ENCODE results near the gene TRIM66.

Gene TRIM66

DNA sequence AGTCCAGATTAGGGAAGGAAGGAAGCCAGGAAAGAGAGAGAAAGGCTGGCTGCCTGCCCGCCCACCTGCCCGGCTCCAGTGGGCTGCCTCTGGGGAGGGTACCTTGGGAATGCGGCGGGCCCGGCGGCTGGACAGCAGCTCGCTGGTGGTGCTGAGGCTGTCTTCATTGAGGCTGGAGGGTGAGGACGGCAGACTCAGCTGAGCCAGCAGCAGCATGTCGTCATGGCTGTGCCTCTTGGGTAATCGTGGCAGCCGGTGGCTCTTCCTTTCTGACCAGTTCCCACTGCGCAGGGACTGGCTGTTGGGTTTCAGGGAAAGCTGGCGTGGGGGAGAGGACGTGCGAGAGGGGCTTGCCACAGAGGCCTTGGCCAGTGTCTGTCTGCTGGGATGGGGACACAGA lies 33.0 kb upstream of the TRIM66 start:
- DNase-seq (ENCODE audit: low read depth) = no peak

DNA sequence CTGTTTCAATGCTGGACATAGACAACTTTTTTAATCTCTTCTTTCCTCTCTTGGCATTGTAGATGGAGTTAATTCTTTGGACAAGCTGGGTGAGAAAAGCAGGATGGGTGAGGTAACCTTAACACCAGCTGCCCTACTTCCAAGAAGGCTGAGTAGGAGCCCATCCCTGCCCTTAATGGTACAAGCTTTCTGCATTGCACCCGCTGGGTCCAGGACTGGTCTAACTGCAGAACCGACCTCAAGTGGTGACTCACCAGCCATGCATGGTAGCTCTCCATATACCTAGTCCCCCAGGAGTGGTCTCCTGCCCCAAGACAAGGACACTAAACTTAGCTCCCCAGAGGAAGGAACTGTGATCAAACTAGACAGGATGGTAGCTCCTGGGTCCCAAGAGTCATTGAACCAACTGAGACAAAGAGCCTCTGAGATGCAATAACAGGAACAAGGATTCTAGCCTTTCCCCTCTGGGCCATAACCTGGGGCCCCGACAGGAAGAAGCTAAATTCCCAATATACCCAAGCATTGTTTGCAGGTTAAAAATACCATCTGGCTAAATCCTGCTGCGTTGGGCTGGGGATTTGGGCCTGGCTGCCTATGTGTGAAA lies 32.3 kb upstream of the TRIM66 start:
- DNase-seq (ENCODE audit: low read depth) = no peak

DNA sequence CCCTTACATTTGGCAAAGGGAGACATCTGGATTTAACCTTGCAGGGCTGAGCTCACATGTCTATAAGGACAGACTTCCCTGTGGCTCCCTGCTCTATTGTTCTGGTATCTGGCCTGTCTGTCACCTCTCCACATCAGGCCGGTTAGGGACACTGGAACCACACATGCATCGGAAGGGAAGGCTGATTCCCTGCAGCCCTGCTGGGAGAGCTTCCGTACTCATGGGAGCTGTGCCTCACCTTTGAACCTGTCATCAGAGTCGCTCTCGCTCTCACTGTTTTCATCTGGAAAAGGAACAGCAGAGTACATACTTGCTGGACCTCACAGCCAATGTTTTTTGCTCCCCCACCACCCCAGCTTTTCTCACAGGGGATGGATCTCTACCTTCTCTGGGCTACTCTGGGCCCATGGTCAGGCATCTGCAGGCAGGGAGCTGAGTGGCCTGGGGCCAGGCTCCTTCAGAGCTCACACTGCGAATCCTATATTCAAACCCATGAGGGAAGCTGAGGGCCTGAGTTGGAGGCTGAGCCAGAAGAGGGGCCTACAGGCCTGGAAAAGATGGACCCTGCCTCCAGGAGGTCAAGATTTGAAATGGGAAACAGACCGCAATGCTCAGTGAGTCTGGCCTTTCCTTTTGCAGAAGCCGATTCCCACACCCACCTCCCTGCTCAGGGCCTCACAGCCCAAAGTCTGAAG lies 31.4 kb upstream of the TRIM66 start:
- no peak for DNase-seq (ENCODE audit: low read depth)

DNA sequence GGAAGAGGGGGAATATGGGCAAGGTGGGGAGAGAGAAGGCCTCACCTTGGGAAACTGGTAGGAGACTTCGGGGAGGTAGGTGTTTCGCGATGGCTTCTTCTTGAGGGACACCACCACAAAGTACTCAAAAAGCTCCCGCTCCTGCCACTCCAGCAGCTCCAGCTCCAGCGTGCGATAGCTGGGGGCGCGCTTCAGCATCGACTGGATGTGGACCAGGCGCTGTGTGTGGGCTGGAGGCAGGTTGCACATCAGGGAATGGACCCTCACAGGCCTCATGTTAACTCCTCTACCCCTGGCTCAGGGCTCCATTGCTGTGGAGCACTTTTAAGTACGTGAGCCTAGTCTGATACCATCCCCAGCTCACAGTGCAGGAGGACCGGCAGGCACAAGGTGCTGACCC lies 30.0 kb upstream of the TRIM66 start:
- DNase-seq (ENCODE audit: low read depth) = no peak

DNA sequence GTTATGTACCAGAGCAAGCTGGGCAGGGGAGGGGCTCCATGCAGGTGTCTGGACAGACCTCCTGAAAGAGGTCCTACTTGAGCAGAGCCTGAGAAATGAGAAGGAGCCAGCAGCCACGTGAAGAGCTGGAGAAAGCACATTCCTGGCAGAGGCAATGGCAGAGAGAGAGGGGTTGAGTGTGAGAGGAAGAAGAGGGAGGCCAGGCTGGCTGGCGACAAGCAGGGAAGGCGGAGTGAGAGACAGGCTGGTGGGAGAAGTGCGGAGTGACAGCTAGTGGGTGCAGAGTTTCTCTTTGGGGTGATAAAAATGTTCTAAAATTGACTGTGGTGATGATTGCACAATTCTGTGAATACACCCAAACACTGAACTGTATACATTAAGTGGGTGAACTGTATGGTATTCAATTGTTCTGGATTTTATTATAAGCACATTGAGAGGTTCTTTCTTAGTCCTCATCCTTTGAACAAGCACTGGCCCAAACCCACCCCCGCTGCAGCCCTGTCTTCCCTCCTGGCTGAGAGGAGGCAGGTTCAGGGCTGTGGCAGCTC lies 29.5 kb upstream of the TRIM66 start:
- no peak for DNase-seq (ENCODE audit: low read depth)

DNA sequence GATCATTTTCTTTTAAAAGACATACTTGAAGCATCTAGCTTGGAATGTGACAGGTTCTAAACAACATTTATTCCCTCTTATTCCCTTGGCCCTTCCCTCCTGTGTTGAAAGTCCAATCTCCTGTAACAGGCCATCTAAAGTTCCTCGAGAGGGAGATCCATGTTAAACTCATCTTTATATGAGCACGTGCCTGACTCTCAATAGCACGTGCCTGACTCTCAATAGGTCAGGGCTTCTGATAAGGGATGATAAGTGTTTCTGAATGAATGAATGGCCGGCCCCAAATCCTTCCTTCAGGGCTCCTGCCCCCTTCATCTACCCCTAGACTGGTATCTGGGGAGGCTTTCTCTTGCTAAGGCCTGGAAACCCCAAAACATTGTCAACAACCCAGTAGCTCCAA lies 27.3 kb upstream of the TRIM66 start:
- no peak for DNase-seq (ENCODE audit: low read depth)

DNA sequence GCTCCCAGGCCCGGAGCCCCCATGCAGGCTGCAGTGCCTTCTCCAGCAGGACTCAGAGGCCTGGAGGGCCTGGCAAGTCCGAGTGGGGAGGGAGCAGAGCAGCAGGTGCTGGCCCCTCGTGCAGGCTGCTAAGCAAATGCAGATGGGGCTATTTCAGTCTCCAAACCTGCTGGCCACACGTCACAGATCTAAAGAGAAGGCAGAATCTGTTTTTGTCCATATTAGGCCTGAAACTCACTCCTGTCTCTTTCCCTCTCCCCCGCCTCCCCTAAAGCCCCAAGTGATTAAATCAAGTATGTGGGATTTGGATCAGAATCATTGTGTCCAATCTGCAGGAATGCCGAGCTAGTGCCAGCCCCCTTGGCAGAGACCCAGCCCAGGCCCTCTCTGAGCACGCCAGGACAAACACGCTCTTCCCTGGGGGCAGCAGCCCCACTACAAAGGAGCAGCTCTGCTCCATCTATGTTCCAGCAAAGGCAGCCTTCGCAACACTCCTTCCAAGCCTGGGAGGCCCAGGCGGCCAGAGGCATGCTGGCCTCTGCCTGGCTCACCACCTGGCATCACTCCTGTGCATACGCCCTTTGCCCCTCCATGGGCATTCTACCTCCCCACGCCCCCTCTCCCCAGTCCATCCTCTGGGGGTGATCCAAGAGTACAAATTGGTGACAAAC lies 26.7 kb upstream of the TRIM66 start:
- DNase-seq (ENCODE audit: low read depth) = no peak

DNA sequence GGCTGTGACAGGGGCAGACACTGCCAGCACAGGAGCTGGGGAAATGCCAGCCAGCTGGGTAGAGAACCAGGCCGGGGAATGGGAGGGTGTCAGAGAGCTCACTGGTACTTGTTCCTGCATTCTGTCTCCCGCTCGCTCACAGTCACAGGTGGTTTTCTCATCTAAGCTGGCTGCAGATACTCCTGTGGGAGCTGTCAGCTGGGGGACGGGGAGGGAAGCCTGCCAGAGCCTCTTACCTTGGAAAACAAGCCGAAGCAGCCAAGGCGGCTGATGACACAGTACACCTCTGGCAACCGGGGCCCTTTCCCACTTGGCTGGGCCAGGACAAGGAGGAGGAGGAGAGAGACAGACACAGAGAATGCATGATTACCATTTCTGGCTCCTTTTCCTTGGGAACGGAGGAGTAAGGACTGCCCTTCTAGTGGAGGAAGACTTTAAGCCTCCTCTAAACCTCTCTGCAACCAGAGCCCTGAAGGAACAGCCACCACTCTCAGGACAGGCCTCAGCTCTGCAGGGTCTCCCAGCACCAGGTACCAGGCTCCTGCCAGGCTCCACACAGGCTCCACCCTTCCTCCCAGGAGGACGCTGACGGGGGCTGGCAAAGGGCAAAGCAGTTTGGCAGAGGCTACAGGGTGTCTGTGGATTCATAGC lies 25.2 kb upstream of the TRIM66 start:
- no peak for DNase-seq (ENCODE audit: low read depth)

DNA sequence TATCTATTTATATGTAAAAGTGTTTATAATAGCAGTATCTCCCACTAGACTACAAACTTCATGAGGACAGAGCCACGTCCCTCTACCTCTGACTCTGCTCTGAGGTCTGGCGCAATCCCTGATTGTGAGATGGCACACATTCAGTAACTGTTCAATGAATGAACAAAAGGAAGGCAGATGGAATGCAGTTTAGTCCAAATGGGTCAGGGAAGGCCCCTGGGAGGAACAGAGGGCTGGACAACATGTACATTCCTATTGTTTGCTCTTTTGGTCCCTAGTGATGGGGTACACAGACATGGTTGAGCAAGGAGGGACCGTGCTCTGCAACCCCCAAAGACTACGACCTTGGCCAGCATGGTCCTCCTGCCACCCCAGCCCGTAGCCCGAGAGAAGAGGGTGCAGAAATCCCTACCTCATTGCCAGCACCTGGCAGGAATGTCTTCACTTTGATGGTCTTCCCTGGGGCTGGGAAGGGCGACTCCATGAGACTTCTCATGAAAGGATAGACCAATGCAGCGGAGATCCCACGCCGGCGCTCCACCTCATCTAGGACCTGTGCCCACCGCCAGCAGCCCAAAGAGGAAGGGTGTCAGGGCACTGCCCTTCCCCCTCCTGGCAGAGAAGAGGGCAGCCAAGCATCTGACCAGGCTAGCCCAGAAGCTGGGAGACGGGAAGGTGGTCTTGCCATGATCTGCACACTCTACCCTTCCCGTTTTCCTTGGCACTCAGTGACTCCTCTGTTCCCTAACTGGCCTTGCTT lies 24.4 kb upstream of the TRIM66 start:
- DNase-seq (ENCODE audit: low read depth) = no peak

DNA sequence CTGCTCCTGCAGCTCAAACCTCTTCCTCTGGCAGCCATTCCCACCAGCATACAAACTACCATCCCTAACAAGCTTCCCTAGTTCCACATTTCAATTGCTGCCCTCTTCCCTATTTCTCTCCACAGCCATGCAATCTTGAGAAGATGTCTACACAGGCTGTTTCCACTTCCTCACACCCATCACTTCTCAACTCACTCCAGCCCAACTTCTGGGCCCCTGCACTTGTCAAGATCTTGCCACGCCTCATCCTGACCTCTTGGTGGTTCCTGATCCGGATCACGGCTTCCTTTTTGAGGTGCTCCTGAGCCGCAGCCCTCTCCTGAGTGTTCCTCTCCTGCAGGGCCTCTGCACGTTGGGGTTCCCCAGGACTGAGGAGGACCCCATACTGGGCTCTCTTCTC lies 22.7 kb upstream of the TRIM66 start:
- no peak for DNase-seq (ENCODE audit: low read depth)

DNA sequence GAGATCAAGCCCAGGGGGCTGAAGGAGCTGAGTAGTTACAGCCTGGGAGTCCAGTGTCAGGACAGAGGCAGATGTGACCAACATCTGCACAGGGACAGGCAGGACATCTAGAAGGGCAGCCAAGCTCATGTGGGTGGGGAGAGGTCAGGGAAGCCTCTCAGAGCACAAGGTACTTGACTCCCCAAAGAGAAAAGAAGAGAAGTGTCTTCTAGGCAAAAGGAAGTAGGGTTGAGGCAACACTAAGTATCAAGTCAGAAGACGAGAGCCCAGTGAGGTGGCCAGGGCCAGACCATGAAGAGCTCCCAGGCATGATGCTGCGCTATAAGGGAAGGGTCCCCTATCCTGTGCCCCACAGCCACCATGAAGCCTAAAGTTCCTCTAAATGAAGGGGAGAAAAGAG lies 21.7 kb upstream of the TRIM66 start:
- no peak for DNase-seq (ENCODE audit: low read depth)

DNA sequence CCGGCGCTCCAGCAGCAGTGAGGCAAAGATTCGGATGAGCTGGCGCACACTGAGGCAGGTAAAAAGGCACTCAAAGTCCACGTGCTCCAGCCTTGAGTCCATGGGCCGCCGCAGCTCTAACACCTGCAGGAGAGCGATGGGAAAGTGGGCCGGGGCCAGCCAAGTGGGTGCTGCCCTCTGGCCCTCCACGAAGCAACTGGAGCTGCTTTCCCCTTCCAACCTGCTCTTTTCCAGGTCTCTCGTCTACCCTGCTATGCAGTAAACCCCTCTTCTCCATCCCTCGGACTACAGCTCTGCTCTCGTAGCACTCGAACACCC lies 20.1 kb upstream of the TRIM66 start:
- no peak for DNase-seq (ENCODE audit: low read depth)

DNA sequence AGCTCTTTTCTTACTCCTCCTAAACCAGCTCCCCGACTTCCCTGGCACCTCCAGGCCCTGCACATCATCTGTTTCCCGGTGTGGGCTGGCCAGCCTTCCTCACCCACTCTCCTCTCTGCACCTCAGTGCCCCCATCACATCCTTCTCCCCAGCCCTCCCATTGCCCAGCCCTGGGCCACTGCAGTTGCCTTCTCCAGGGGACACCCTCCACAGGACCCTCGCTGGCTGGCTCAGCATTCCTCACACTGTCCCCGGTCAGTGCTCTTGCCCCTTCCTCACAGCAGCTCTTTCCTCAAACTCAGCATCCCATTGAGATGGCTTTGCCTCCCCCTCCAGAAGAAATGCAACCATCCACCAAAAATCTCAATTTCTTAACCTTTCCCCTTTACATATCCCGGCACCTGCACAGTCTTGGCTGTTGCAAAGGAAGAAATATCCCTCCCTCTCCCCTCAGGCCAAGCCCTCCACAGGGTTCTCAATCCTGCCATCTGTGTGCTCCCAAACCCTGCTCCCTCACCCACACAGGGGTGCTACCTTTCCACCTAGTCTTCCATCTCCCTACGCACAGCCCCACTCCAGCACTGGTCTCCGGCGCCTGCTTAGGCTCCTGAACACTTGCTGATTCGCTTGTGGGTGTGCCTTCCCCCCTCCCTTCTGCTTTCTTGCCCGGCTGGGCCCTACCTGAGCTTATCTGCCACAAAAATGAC lies 19.6 kb upstream of the TRIM66 start:
- DNase-seq (ENCODE audit: low read depth) = no peak

DNA sequence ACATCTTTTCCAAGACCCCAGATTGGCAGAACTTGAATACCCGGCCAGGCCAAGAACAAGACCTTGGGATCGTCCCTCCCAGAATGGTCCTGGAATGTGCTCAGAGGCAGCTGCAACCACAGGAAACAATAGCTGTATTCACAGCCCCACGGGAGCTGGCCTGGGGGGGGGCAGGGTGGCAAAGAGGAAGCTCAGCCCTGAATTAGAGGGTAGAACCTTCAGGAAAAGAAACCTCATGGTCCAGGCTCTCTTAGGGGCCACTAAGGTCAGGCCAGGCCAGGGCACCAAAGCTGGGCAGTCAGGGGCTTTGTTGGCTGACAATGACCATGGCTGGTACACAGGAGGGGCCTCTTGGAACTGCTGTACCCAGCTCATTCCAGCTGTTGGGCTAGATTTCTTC lies 17.4 kb upstream of the TRIM66 start:
- no peak for DNase-seq (ENCODE audit: low read depth)

DNA sequence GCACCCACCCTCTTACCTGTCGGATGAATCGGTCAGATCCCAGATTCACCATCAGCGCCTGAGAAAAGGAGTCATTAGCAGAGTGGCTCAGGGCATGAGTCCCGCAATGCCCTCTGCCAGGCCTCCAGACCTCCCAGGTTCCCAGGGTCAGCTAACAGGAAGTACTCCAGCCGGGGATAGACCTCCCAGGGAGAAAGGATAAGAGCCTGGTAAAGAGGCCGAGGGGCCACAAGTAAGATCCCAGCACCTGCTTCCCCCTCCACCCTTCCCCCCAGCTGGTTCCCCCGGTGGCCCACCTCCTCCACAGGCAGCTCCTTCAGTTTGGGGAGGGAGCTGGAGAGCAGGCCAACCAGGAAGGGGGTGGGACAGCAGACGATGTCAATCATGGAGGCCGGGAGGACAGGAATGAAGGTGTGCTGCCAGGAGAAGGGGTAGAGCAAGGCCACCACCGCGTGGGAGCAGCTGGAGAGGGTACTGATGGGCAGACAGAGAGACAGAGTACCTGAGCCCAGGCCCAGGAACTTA lies 16.5 kb upstream of the TRIM66 start:
- no peak for DNase-seq (ENCODE audit: low read depth)

DNA sequence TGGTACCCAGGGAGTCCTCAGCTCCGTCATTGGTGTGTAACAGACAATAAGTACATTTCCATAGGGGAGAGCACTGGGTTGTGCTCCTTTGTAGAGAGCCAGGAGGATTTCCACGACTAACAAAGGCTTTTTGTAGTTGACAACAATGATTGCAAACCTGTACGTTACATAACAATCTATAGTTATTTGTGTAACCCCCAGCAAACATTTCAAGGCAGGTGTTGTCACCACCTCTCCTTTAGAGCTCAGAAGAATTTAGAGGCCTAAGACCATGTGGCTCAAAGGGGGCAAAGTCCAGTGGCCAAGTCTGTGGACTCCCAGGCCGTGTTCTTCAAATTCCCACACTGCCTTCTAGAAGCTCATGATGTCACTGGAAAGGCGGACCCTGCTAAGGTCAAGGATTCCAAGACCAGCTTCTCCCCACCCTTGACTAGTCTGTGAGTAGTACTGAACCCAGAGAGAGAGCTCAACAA lies 15.9 kb upstream of the TRIM66 start:
- no peak for DNase-seq (ENCODE audit: low read depth)

DNA sequence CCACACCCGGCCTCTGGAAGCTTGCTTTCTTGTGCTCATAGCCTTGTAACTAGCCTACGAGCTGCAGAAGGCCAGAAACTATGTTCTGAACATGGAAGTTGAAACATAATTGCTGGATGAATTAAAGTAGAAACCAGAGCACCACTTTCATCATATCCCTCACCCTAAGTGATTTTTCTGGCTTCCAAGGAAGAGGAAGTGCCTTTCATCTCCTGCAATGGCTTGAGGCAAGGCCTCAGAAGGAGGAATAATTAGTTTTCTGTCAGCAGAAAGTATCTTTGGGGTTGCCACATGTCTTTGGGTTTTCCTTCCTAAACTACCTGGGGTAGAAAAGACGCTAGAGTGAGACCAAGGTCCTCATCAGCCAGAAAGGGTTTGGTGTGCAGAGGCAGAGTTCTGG lies 14.6 kb upstream of the TRIM66 start:
- no peak for DNase-seq (ENCODE audit: low read depth)

DNA sequence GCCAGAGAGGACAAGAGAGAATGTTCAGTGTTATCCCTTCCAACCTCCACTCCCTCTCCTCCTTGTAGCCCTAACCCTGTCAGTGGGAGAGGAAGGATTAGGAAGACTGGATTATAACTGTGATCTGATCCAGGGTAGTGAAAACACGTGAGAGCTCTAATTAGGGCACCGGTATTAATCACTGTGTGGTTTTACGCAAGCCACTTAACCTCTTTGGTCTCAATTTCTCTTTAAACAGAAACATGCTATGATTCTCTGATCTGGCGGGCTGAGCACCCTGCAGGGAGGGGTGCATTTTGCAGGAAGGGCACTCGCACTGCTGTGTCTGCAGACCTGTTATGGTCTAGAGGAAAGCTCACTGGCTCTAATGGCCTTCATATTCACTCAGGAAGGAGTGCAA lies 11.7 kb upstream of the TRIM66 start:
- no peak for DNase-seq (ENCODE audit: low read depth)

DNA sequence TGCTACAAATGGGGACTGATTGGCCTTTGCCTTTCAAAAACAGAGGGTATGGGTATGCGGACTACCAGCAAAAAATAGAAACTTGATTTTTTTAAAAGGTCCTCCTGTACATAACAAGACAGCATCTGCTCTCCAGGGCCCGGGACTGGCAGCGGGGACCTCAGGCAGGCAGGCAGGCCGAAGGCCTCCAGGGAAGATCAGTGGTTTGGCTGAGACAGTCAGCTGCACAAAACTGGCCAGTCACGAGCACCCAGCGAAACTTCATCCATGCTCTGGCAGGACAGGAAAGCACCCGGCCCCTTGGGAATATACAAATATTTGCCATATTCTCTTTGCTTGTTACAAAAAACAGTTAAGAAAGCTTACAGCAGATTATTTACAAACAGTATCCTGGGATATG lies 11.1 kb upstream of the TRIM66 start:
- no peak for DNase-seq (ENCODE audit: low read depth)

DNA sequence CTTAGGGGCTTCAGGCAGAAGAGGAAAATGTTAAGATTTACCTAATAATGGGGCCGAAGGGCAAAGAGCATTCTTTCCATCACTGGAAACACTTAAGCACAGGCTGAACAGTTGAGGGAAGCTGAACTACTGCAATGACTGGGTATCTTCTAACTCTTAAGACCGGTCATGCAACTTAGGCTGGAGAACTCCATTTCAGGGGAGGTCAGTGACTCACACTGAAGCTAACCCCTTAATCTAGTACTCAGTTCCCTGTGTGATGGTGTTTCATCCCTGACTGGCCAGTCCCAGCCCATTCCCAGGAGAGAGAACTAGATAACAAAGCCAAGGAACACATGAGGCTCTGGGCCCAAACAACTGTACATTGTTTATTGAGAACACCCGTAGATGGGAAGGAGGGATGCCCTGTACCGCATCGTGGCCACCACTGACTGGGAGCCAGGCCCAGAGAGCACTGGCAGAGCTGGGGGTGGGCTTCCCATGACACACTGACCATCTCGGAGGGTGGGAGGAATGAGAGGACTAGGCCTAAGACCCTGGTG lies 10.6 kb upstream of the TRIM66 start:
- DNase-seq (ENCODE audit: low read depth) = no peak

DNA sequence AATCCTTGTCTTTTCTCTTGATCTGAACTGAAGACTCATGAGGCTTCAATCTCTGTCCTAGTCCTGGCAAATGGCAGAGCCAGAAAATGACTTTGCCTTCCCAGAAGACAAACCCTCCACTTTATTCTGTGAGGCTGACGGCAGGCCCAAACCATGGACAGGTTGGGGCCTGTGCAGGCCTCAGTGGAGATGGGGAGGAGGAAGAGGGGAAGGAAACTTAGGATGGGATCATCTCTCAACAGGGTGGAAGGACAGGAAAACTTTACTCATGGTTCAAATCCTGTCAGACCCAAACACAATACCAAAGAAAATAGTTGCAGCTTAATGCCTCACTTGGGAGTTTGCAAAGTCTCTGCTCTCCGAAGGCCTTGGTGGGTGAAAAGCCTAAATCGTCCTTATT lies 10.0 kb upstream of the TRIM66 start:
- DNase-seq (ENCODE audit: low read depth) = no peak
